GM19240 (cell line): Measurements from ENCODE around the gene FDPS.
"Not testable (repeated sequence)": the region's sequence is repeated elsewhere in the genome, so short reads cannot be mapped to it uniquely, and the experiment has no call there.

ENCODE experiments used
- DNase-seq: peaks from one replicate; pipeline ENCODE4 v3.0.0; 2011; ENCODE audit warnings: low spot score; ENCODE audit not compliant: insufficient read length

FDPS gene

DNA sequence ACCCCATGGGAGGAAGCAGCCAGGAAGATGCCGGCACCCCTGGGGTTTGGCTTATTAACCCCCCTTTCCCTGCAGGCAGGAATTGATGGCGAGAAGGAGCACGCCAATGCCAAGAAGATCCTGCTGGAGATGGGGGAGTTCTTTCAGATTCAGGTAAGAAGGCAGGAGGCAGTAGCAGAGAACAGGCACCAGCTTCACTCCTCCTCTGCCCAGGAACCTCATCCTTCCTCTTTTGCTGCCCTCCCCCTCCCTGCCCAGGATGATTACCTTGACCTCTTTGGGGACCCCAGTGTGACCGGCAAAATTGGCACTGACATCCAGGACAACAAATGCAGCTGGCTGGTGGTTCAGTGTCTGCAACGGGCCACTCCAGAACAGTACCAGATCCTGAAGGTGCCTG is 10.9 kb downstream of the FDPS start:
- DNase-seq, result no peak

DNA sequence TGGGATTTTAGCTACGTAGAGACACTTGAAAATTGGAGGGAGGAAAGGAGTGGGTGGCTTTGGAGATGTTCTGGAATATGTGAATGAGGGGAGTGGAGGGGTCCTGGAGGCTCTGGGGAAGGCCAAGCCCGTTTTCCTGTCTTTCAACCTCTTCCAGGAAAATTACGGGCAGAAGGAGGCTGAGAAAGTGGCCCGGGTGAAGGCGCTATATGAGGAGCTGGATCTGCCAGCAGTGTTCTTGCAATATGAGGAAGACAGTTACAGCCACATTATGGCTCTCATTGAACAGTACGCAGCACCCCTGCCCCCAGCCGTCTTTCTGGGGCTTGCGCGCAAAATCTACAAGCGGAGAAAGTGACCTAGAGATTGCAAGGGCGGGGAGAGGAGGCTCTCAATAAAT is 11.6 kb downstream of the FDPS start:
- DNase-seq, result no peak

DNA sequence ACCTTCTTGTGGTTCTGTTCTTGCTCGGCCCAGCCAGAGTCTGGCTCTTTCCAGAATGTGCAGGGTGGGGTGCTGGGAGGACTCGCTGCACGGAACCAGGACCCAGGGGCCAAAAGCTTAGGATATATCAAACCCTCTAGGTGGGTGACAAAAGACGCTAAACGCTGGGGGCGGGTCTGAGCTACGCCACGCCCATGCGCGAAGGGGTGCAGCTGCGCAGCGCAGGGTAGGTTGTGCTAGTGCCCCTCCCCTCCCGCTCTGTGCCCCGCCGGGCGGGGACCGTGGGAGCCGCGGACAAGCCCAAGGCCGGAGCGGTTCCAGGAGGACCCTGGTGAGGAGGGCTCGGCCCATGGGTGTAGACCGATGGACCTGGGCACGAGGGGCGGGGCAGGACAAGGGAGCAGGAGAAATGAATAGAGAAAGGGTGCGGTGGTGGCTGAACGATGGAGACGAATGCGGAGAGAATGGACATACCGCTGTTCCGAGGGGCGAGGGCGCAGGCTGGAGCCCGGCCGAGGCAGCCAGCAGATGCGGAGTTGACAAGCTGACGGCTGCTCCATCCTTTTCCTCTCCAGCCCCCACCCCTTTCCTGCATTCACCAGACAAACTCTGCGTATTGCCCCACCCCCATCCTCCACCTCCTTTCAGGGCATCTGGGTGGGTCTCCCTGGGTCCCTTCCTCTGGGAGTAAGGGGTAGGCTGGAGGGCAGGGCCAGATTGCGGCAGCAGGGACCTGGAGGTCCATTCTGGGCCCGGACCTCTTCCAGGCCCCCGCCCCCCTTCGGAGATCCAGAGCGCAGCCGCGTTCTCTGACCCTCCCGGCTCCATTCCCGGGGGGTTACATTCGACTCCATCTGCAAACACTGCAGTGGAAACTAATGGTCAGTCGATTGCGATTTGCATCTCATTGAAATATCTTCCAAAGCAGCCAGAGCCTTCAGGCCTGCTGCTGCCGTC is 12.3 kb downstream of the FDPS start, which contains the start of gene RUSC1:
Gene RUSC1, plus strand, starts transcription at position 234 of the 957 bp plus-strand sequence. CDS start 880 bp downstream, outside the sequence.
- no peak for DNase-seq

DNA sequence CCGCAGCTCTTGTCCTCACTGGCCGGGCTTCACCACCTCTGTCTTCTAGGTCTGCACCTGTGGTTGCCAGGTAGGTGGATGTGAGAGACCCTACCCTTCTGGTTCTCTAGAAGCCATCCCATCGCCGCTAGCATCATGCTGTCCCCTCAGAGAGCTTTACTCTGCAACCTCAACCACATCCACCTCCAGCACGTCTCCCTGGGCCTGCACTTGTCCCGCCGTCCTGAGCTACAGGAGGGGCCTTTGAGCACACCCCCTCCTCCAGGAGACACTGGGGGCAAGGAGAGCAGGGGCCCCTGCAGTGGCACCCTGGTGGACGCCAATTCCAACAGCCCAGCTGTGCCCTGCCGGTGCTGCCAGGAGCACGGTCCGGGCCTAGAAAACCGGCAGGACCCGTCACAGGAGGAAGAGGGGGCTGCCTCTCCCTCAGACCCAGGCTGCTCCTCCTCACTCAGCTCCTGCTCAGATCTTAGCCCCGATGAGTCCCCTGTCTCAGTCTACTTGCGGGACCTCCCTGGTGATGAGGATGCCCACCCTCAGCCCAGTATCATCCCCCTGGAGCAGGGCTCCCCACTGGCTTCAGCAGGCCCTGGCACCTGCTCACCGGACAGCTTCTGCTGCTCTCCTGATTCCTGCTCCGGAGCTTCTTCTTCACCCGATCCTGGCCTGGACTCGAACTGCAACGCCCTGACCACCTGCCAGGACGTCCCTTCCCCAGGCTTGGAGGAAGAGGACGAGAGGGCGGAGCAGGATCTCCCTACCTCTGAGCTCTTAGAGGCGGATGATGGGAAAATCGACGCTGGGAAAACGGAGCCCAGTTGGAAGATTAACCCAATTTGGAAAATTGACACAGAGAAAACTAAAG is 13.2 kb downstream of the FDPS start:
- DNase-seq, result no peak

DNA sequence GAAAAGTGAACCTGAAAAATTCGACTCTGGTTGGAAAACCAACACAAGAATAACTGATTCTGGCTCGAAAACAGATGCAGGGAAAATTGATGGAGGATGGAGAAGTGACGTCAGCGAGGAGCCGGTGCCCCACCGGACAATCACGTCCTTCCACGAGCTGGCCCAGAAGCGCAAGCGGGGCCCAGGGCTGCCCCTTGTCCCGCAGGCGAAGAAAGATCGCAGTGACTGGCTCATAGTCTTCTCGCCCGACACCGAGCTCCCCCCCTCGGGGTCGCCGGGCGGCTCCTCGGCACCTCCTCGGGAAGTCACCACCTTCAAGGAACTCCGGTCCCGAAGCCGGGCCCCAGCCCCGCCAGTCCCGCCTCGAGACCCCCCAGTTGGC is 13.9 kb downstream of the FDPS start:
- DNase-seq, result no peak

DNA sequence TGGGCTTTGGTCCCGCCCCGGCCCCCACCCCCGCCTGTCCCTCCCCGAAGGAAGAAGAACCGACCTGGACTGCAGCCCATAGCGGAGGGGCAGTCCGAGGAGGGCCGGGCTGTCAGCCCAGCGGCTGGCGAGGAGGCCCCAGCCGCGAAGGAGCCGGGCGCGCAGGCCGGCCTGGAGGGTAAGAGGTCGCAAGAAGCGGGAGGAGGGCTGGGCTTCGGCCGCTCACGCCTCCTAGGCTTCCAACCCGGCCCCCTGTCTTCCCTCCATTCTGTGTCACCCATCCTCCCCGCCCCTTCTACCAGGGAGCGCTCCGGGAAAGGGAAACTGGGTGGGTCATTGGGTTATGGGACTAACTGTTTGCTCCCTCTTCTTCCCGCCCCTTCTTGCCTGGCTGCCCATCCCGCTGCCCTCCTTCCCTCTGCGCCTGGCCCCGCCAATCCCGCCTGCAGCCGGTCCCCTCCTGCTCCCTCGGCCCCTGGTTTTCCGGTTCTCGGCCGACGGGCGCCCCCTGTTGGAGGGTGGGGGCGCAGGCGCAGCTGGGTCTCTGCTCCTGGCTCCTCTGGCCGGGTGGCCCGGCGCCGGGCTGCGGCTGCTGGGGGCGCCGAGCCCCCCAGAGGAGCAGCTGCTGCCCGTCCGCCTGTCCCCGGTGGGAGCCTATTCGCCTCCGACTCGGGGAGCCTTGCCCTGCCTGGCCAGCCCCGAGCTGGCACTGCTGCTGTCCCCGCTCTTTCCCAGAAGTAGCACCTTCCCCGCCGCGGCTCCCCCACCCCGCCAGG is 14.5 kb downstream of the FDPS start:
- DNase-seq, result no peak

DNA sequence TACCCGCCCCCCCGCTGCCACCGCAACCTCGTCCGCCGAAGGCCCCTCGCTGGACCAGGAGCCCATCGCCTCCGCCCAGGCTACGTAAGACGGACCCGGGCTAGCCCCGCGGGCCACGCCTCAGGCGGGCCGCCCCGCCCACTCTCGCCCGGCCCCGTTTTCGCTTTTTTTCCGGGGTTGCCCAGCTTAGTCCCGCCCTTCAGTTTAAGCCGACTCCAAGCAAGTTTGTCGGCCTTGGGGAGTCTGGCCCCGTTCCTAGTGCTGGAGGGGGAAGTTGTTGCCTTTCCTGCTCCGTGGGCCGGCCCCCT is 15.0 kb downstream of the FDPS start:
- no peak for DNase-seq

DNA sequence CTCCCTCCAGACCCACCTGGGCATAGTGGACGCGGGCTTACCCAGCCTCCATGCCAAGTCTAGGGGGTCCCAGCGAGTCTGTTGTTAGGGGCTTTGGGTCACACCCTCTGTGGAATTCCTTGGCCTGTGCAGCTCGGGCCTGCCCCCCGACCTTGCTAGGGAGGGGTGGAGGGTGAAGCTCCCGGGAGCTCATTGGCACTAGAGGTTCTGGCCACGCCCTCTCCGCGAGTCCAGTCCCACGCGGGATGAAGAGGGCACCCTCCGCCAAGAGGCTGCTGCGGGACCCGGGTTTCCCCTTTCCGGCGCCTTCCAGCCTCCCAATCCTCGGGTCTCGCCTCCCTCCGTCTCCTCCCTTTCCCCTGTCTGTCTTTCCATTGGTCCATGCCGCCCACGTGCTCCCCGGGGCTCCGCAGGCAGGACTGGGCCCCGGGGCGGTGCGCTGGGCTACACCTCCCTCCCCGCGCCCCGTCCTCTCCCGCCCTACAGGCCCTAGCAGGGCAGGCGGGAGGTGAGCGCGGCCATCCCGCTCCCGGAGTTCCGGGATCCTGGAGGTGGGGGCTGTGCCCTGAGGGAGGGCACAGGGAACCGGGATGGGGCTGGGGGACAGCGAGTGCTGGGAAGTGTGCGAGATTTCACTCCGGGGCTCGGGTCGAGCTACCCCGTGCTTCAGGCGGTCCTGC is 15.5 kb downstream of the FDPS start:
- peak; percentile 80 for DNase-seq

DNA sequence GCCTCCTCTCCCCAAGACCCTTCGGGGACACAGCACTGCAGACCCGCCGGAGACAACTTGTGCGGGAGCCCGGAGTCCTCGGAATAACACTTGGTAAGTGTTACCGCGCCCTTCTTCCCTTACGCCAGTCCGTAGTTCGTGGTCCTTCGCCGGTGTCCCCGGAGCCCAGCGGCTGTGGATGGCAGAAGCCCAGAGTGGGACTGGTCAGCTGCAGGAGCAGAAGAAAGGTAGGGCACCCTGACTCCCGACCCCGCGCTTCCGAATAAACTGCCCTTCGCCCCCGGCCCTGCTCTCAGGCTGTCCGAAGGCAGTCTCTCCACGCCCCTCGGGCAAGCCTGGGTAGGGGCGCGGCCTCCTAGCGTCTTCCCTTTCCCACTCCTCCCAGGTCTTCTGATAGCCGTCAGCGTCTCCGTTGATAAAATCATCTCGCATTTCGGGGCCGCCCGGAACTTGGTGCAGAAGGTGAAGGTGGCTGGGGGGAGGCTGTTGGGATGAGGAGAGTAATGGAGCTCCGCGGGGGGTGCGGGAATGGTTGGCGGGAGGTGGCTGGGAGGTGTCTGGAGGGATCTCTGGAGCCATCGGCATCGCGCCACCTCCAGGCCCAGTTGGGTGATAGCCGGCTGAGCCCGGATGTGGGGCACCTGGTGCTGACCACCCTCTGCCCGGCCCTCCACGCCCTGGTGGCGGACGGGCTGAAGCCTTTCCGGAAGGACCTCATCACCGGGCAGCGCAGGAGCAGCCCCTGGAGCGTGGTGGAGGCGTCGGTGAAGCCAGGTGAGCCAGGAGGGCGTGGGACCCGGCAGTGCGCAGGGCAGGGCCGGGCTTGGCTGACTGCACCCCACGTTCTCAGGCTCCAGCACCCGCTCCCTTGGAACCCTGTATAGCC is 16.3 kb downstream of the FDPS start:
- no peak for DNase-seq

DNA sequence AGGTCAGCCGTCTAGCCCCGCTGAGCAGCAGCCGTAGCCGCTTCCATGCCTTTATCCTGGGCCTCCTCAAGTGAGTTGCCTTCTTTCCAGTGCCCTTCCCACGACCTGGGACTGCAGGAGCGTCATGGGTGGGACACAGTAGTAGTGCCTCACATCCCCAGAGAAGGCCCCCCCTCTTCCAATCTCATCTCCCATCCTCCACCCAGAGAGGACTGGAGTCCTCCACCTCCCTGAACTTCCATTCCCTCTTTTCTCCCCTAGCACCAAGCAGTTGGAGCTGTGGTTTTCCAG is 16.9 kb downstream of the FDPS start:
- no peak for DNase-seq

DNA sequence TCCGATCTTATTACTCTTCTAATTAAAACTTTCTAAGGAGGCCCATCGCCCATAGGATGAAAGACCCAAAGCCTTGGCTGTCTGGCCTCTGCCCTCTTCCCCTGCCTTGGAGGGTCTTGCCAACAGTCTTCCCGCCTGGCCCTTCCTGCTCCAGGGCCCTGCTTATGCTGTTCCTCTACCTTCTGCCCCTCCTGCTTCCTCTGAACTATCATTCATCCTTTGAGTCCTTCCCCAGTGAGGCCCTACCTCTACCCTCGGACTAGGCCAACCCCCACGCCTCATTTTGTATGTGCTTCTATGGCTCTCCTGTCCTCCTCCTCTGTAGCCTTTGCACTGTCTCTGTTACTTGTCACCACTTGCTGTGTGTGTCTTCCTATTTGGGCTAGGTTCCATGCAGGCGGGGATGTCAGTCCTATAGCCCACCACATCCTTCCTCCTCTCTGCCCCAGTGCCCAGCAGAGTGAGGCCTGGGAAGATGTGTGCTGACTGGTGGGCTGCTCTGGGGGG is 17.4 kb downstream of the FDPS start:
- DNase-seq, result no peak

DNA sequence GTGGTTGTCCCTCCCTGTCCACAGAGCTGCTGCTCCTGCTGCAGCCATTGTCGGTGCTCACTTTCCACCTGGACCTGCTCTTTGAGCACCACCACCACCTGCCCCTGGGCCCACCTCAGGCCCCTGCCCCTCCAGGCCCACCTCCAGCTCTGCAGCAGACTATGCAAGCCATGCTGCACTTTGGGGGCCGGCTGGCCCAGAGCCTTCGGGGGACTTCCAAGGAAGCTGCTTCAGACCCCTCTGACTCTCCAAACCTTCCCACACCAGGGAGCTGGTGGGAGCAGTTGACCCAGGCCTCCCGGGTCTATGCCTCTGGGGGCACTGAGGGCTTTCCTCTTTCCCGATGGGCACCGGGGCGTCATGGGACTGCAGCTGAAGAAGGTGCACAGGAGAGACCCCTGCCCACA is 18.0 kb downstream of the FDPS start:
- no peak for DNase-seq

DNA sequence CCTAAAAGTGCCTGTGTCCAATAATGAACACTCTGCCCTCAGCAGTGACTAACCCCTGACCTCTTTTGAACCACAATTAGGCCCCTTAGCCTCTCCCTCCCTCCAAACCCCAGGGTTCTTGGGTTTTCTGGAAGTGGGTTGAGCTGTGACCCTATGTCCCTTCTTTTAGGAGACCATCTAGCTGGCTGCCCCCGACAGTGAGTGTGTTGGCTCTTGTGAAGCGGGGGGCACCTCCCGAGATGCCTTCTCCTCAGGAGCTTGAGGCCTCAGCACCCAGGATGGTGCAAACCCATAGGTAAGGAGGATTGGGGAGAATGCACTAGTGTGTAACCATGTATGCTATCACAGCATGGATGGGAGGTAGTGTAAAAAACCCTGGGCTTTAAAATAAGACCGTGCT is 19.3 kb downstream of the FDPS start:
- DNase-seq, result no peak

DNA sequence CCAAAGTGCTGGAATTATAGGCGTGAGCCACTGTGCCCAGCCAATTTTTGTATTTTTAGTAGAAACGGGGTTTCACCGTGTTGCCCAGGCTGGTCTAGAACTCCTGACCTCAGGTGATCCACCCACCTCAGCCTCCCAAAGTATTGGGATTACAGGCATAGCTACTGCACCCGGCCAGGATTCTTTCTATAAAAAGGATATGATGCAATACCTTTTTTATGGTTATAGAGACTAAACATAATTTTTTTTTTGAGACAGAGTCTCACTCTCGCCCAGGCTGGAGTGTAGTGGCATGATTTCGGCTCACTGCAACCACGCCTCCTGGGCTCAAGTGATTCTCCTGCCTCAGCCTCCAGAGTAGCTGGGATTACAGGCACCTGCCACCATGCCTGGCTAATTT is 20.2 kb downstream of the FDPS start:
- not testable (repeated sequence) for DNase-seq

DNA sequence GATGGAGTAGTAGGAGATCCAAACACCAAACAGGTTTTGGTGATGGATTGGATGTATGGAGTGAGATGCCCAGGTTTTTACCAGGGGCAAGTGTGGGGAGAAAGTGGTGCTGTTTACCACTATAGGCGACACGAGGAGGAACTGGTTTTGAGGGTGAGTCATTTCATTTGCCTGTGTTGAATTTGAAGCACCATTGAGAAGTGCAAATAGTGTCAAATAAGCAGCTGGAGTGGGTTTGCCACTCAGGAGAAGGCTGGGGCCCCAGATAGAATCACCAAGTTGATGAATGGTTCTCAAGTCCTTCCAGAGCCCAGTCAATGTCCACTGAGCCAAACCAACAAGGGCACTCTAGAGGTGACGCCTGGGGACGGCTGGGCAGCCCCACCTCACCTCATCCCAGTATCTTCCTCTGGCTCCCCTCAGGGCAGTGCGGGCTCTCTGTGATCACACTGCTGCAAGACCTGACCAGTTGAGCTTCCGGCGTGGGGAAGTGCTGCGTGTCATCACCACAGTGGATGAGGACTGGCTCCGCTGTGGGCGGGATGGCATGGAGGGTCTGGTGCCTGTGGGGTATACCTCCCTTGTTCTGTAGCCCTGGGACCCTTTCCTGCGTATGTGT is 21.4 kb downstream of the FDPS start:
- no peak for DNase-seq

DNA sequence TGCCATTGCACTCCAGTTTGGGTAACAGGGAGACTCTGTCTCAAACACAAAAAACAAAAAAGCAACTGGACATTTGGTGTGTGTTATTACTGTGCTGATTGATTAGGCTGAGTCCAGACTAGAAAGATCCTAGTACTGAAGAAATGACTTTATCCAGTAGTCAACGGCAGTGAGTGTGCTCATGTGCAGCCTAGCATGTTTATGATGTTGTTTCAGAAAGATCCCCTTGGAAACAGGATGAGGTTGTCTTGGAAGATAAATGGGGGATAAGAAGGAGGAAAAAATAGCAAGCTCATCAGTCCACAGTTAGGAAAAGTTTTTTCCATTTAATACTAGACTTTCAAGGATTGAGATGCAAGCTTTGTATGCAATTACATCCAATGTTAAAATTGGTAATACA is 26.3 kb downstream of the FDPS start:
- no peak for DNase-seq

DNA sequence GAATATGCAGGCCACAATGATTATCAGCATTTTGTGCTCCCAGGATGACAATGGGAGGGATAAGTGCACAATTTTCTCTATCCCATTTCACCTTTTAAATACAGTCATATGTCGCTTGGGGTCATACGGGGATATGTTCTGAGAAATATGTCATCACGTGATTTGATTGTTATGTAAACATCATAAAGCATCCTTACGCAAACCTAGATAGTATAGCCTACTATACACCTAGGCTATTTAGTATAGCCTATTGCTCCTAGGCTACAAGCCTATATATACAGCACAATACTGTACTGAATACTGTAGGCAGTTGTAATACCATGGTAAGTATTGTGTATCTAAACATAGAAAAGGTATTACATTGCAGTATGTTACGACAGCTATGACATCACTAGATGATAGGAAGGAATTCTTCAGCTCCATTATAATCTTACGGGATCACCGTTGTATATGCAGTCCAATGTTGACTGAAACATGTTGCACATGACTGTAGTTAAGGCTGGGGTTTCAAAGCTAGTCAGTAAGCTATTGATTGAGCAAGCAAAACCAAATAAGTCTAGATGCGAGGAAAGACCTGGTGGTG is 30.9 kb downstream of the FDPS start:
- no peak for DNase-seq

DNA sequence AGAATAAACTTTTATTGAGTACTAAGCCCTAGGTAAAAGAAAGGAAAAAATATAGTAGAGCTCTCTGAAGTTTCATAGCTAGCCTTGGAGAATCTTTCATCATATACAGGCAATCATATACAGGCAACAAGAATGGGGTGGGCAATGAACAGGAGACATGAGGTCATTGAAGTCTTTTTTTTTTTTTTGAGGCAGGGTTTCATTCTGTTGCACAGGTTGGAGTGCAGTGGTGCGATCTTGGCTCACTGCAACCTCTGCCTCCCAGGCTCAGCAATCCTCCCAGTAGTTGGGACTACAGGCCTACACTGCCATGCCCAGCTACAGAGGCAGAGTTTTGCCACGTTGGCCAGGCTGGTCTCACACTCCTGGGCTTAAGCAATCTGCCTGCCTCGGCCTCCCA is 34.2 kb downstream of the FDPS start:
- DNase-seq, result no peak

DNA sequence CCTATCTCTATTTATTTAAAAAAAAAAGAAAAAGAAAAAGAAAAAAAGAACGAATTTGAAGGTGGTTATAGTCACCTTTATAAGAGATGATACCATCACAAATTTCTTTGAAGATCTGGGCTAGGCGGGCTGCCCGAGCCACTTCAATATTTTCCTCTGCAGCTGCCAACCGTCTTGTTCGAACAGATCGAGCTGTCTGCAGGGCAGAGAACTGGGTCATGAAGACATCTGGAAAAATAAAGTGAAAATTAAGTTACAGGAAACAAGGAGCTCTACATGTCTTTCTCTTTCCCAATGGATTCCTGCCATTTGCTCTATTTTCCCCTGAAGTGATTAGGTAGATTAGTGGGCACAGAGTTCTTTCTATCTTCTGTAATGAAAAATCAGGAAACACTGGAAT is 44.0 kb downstream of the FDPS start:
- DNase-seq, result no peak
